Stimulated activated naive CD8-positive, alpha-beta T cell treated with anti-CD3 and anti-CD28 coated beads, Interleukin-15, Interleukin-2, amounts not matched to agents 100 ng/mL and 50 ng/mL, for 24 hours (primary cell): ENCODE data around the gene VSNL1.
"Not testable (repeated sequence)": the region's sequence is repeated elsewhere in the genome, so short reads cannot be mapped to it uniquely, and the experiment has no call there.

Experiments used
- H3K27ac Mint-ChIP-seq: one replicate; pipeline ENCODE4 v1.8.0; 2021; ENCODE audit warnings: mild to moderate bottlenecking, mixed read lengths
- H3K27me3 Mint-ChIP-seq: one replicate; pipeline ENCODE4 v1.8.0; 2021; ENCODE audit warnings: mixed read lengths
- H3K36me3 Mint-ChIP-seq: one replicate; pipeline ENCODE4 v1.8.0; 2021; ENCODE audit warnings: low read depth, mixed read lengths
- H3K4me1 Mint-ChIP-seq: one replicate; pipeline ENCODE4 v1.8.0; 2021; ENCODE audit warnings: low read depth, mixed read lengths
- H3K4me3 Mint-ChIP-seq: one replicate; pipeline ENCODE4 v1.8.0; 2021; ENCODE audit warnings: mild to moderate bottlenecking, mixed read lengths
- H3K9me3 Mint-ChIP-seq: one replicate; pipeline ENCODE4 v1.8.0; 2021; ENCODE audit warnings: mixed read lengths

Gene VSNL1

DNA sequence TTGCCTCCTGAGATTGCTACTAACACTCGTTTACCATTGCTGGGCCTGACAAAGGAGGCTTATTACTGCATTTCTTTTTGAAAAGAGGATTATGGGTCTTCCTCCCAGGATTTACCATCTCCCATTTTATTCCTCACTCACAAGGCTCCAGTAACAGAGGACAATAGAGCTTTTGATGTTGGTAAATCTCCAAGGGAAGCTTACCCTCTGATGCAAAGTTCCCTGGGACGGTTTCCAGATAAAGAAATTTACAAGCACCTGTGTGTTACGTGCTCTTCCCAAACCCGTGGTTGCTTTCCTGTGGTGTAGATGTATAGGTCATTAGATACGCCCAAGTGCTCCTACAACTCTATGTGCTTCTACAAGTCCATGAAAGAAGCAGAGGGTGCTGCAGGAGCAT is 17.1 kb downstream of the VSNL1 start:
- Mint-ChIP-seq H3K27me3 (peaks cover 11% of the 10 kb centered on the region), H3K9me3 (no peaks in the 10 kb centered on the region), H3K4me3 (no peak overlapping the region), H3K27ac (no peak overlapping the region), H3K4me1 (no peaks in the 10 kb centered on the region), H3K36me3 (no peaks in the 10 kb centered on the region)

DNA sequence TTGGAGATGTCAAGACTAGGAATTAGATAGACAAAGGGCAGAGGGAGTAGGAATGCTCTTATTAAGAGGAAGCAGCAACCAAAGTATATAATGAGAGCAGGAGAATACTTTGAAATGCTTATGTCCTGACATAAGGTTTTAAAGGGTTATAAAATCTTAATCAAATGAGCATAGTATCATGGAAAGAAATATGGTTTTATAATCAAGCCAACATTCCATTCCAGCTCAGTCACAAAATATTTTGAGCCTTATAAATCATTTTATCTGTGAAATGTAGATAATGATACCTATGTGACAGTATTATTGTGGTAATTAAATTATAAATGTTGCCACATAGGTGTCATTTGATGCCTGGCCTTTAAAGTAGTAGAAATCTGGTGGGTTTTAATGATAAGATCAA is 17.6 kb downstream of the VSNL1 start:
- no peaks in the 10 kb centered on the region for H3K4me1 Mint-ChIP-seq
- H3K27me3 Mint-ChIP-seq, result peaks cover 11% of the 10 kb centered on the region
- H3K9me3 Mint-ChIP-seq, result no peaks in the 10 kb centered on the region
- H3K36me3 Mint-ChIP-seq, result no peaks in the 10 kb centered on the region
- no peak overlapping the region for H3K4me3 Mint-ChIP-seq
- H3K27ac Mint-ChIP-seq, result no peak overlapping the region

DNA sequence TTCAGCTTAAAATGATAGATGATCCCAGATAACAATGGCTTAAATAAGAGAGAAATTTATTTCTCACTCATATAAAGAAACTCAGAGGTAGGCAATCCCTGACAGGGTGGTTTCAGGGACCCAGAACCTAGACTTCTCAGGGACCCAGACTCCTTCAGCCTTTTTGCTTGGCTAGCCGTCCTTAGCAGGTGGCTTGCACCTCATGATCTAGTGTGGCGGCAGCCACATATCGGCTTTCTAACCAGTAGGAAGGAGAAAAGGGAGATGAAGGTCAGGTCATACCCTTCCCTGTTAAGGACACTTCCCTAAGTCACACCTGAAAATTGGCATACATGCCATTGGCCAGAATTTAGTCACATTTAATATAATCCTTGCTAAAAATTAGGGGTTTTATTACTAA is 18.4 kb downstream of the VSNL1 start:
- Mint-ChIP-seq H3K4me3 (no peak overlapping the region), H3K27me3 (peaks cover 11% of the 10 kb centered on the region), H3K4me1 (no peaks in the 10 kb centered on the region), H3K36me3 (no peaks in the 10 kb centered on the region), H3K27ac (no peak overlapping the region), H3K9me3 (no peaks in the 10 kb centered on the region)

DNA sequence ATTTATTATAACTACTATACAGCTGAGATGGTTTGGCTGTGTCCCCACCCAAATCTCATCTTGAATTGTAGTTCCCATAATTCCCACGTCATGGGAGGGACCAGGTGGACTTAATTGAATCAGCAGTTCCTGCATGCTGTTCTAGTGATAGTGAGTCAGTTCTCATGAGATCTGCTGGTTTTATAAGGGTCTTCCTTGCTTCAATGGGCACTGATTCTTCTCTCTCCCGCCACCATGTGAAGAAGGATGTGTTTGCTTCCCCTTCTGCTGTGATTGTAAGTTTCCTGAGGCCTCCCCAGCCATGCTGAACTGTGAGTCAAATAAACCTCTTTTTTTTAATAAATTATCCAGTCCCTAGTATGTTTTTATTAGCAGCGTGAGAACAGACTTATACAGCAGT is 25.2 kb downstream of the VSNL1 start:
- H3K4me1 Mint-ChIP-seq, H3K9me3 Mint-ChIP-seq, H3K4me3 Mint-ChIP-seq, H3K27ac Mint-ChIP-seq, H3K36me3 Mint-ChIP-seq, H3K27me3 Mint-ChIP-seq: not testable (repeated sequence)

DNA sequence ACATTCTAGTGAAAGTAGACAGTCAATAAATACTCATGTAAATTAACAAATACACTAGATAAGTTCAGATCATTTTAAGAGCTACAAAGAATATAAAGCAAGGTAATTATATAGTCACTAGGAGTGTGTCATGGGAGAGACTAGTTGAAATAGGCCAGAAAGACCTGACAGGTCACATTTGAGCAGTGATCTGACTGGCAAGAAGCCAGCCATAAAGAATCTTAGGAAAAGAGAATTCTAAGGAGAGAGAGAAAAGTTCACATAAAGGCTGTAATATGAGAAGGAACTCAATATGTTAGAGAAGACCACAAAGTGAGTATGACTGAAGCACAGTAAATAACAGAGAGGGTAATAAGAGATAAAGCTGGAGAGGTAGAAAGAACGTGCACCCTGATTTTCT is 31.2 kb downstream of the VSNL1 start:
- no peaks in the 10 kb centered on the region for H3K9me3 Mint-ChIP-seq
- H3K36me3 Mint-ChIP-seq, result no peaks in the 10 kb centered on the region
- H3K4me1 Mint-ChIP-seq, result no peaks in the 10 kb centered on the region
- H3K27me3 Mint-ChIP-seq, result peaks cover 21% of the 10 kb centered on the region
- no peak overlapping the region for H3K27ac Mint-ChIP-seq
- no peak overlapping the region for H3K4me3 Mint-ChIP-seq

DNA sequence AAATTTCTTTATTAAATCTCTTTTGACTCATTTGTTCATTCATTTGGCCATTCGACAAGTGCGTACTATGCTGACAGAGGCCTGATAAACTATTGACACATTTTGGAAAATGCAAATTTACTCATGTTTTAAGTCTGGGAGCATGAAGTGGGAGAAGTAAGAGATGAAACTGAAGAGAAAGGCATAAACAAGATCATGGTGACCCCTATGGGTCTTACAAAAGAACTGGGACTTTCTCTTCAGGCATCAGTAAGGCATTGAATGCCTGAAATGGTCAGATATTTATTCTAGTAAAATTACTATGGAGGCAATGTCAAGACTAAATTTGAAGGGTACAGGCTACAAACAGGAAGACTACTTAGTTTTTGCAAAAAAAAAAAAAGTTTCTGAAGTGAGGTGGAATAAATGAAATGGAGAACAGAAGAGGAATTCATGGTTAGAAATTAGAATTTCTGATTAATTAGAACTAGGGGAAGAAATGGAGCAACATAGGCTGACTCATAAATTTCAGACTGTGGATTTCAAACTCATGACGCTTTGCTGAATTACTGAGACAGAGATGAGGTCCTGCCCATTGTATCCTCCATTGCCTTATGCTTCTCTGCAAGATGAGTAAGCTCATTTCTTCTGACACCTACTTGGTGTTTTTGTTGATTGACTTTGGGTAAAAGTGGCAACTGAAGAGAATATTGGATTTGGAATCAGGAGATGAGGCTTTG is 32.7 kb downstream of the VSNL1 start:
- H3K27ac Mint-ChIP-seq, result no peak overlapping the region

DNA sequence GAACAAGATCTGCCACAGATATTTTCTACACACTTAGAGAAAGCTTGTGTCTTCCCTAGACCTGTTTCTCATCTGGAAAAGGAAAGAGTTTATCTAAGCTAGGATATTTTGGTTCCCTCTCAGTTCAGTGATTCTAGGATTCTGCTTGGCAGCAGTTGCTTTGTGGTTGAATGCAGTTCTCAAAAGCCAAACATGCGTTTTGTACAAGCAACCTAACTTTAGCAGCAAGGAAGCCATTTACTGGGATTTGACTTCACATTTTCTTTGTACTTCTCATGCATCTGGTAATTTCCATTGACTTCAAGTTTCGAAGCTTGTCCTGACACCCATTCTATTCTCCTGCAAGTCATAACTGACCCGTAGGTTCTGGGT is 33.3 kb downstream of the VSNL1 start:
- H3K27me3 Mint-ChIP-seq, result peaks cover 26% of the 10 kb centered on the region
- H3K9me3 Mint-ChIP-seq, result no peaks in the 10 kb centered on the region
- H3K4me1 Mint-ChIP-seq, result no peaks in the 10 kb centered on the region
- H3K4me3 Mint-ChIP-seq, result no peak overlapping the region
- no peaks in the 10 kb centered on the region for H3K36me3 Mint-ChIP-seq
- no peak overlapping the region for H3K27ac Mint-ChIP-seq

More for the DNA sequence above, 32.7 kb downstream of the VSNL1 start:
- Mint-ChIP-seq H3K36me3 (no peaks in the 10 kb centered on the region), H3K4me1 (no peaks in the 10 kb centered on the region), H3K27me3 (peaks cover 25% of the 10 kb centered on the region), H3K9me3 (no peaks in the 10 kb centered on the region), H3K4me3 (no peak overlapping the region)

DNA sequence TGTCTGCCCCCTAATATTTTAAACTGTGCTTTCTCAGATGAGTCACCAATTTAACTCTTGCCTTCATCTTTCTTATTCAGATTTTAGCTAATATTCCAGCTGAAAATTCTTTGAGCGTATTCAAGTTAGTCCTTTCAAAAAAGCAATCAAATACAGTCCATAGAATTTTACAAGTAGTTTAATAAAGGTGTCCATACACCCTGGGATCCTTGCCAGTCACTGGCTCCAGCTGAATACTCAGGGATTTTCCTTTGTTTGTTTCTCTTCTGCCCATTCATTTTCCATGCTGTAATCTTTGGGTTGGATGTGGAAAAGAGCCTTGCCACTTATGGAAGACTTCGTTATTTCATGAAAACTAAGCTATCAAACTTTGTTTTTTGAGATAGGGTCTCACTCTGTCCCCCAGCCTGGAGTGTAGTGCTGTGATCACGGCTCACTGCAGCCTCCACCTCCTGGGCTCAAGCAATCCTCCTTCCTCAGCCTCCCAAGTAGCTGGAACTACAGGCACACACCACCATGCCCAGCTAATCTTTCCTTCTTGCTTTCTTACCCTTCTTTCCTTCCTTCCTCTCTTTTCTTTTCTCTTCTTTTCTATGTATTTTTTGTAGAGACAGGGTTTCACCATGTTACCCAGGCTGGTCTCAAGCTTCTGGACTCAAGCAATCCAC is 34.0 kb downstream of the VSNL1 start:
- Mint-ChIP-seq H3K27ac (no peak overlapping the region), H3K36me3 (no peaks in the 10 kb centered on the region), H3K27me3 (peaks cover 23% of the 10 kb centered on the region), H3K4me3 (no peak overlapping the region), H3K4me1 (no peaks in the 10 kb centered on the region), H3K9me3 (no peaks in the 10 kb centered on the region)

DNA sequence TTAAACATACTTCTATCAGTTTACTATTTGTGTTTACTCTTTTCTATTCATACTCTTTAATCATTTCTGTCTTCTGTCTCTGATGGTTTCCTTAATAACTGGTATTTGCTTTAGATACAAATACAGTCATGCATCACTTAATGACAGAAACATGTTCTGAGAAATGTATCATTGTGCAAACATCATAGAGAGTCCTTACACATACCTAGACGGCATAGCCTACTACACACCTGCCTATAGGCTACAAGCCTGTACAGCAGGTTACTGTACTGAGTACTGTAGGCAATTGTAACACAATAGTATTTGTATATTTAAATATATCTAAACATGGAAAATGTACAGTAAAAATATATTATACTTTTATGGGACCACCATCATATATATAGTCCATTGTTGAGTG is 36.3 kb downstream of the VSNL1 start:
- no peaks in the 10 kb centered on the region for H3K36me3 Mint-ChIP-seq
- peaks cover 25% of the 10 kb centered on the region for H3K27me3 Mint-ChIP-seq
- no peaks in the 10 kb centered on the region for H3K4me1 Mint-ChIP-seq
- H3K27ac Mint-ChIP-seq, result no peak overlapping the region
- H3K4me3 Mint-ChIP-seq, result no peak overlapping the region
- H3K9me3 Mint-ChIP-seq, result no peaks in the 10 kb centered on the region

DNA sequence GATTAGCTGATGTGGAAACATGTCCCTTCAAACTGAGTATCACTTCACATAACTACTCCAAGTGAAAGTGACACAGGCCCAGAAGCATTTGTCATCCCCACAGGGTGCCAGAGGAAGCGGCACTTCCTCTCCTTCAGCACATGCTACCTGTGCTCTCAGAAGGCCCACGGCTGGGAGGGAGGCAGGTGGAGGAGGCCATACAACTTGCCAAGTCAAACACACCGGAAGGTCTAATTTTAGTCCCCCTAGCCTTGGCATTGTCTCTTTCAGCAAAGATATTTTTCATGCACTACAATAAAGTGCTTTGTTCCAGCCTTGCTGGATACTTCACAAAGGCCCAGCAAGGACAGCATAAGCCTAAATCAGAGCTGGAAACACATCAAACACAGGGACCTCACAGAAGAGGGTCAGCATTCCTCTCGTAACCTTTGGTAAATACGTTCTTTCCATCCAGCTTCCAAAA is 38.0 kb downstream of the VSNL1 start:
- no peak overlapping the region for H3K4me3 Mint-ChIP-seq
- H3K27me3 Mint-ChIP-seq, result peaks cover 25% of the 10 kb centered on the region
- no peak overlapping the region for H3K27ac Mint-ChIP-seq
- no peaks in the 10 kb centered on the region for H3K36me3 Mint-ChIP-seq
- H3K9me3 Mint-ChIP-seq, result peaks cover 5% of the 10 kb centered on the region
- no peaks in the 10 kb centered on the region for H3K4me1 Mint-ChIP-seq

DNA sequence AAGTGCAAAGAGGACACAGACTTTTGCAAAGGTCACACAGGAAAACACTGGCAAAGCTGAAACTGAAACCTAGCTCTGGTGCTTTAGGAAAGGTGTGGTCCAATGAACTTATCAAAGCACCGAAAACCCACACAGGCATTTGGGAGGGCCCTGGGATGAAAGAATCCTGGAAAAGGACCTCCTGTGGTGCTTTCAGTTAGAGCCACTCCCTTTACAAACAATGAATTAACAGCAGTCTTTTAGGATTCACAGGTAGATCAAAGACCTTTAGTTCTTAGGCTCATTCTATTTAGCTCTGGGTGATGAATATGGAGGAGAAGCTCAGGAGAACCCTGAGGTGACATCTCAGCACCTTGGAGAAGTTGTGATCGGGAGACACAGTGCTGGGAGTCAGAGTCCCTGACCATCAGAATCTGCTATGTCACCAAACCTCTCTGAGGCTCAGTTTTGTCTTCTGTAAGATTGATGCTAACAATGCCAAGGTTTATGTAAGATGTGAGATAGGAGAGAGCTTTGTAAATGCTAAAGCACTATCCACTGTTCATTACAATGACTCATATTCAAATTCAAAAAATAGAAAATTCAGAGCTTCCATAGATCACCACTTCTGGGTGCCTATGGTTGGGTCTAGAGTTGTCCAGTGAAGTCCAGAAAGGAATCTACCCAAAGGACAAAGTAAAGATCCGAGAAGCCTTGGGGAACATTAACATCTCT is 39.3 kb downstream of the VSNL1 start:
- H3K27me3 Mint-ChIP-seq, result peaks cover 16% of the 10 kb centered on the region
- H3K9me3 Mint-ChIP-seq, result peaks cover 5% of the 10 kb centered on the region
- H3K27ac Mint-ChIP-seq, result no peak overlapping the region
- no peak overlapping the region for H3K4me3 Mint-ChIP-seq
- H3K36me3 Mint-ChIP-seq, result no peaks in the 10 kb centered on the region
- H3K4me1 Mint-ChIP-seq, result no peaks in the 10 kb centered on the region

DNA sequence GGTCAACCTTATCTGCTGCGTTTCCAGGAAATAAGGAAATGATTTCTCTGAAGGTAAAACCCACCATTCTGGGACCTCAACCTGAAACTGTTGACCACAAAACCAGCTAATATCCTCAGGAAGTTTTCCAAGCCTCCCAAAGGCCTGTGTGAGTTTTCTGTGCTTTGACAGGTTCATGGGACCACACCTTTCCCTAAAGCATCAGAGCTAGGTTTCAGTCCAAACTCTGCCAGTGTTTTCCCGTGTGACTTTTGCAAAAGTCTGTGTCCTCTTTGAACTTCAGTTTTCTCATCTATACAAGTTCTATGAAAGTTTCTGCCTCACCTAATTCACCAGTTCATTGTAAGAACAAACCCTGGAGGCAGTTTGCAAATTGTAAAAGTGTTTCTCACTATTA is 39.8 kb downstream of the VSNL1 start:
- Mint-ChIP-seq H3K4me3 (no peak overlapping the region), H3K9me3 (peaks cover 5% of the 10 kb centered on the region), H3K4me1 (no peaks in the 10 kb centered on the region), H3K27me3 (peaks cover 16% of the 10 kb centered on the region), H3K27ac (no peak overlapping the region), H3K36me3 (no peaks in the 10 kb centered on the region)

DNA sequence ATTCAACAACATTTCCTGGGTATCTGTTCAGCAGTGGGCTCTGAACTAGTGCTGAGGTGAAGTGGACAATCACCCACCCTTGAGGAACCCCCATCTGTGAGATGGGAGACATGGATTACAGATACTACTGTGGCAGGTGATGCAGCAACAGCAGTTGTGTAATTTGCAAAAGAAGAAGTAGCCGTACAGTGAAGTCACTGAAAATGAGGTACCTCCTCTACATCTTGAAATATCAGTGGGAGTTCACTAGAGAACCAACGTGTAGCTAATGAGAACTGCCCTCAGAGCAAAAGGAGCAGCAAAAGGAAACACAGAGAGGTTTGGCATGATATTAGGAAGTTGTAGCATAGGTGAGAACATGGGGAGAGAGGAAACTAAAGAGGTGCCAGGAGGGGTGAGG is 41.3 kb downstream of the VSNL1 start:
- Mint-ChIP-seq H3K4me3 (no peak overlapping the region), H3K9me3 (peaks cover 5% of the 10 kb centered on the region), H3K36me3 (no peaks in the 10 kb centered on the region), H3K27me3 (peaks cover 11% of the 10 kb centered on the region), H3K4me1 (no peaks in the 10 kb centered on the region), H3K27ac (no peak overlapping the region)

DNA sequence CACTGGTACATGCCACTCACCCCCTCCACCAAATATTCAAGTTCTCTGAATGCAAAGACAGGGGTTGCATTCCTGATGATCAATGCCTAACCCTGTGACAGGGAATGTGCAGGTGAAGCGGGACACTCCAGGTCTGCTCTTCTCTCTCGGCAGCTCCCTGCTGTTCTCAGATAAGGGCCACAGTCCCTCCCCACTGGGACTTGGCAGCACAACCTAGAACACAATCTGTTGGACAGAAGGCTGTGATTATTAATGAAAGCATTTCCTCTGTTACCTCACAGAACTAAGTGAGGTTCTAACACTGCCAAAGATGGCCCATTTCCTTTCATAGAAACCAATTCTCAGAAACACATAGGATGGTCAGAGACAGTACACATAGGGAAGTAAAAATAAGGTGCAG is 42.7 kb downstream of the VSNL1 start:
- Mint-ChIP-seq H3K27me3 (peaks cover 11% of the 10 kb centered on the region), H3K27ac (no peak overlapping the region), H3K4me1 (no peaks in the 10 kb centered on the region), H3K9me3 (peaks cover 5% of the 10 kb centered on the region), H3K36me3 (no peaks in the 10 kb centered on the region), H3K4me3 (no peak overlapping the region)

DNA sequence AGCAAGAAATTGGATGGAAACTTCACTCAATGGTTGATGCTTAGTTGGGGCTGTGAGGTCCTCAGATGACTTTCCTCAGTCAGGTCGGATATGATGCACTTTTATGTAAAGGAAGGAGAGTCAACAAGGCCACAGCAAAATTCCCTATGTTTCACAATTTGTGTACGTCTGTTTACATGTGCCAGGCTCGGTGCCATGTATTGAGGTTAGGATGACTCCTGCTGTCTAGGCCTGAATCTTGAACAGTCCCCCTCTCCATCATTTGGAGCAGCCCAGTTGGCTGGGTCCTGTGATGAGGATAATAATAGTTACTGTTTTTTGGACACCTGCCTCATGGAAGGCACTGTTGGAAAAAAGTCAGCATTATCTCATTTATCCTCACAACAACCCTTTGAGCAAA is 43.1 kb downstream of the VSNL1 start:
- no peaks in the 10 kb centered on the region for H3K36me3 Mint-ChIP-seq
- H3K27me3 Mint-ChIP-seq, result peaks cover 12% of the 10 kb centered on the region
- H3K4me1 Mint-ChIP-seq, result no peaks in the 10 kb centered on the region
- no peak overlapping the region for H3K27ac Mint-ChIP-seq
- no peak overlapping the region for H3K4me3 Mint-ChIP-seq
- peaks cover 5% of the 10 kb centered on the region for H3K9me3 Mint-ChIP-seq
